ENCODE results near the gene MMP15. TPM values are rescaled to one million over a fixed set of nuclear protein-coding genes. Genes with fewer than 3 reads are reported as not detected.

MMP15 gene
- total and polyA plus RNA-seq, 8 donors, result 8.1 to 140 (median 22.2) TPM

- no peak for DNase-seq
- Histone ChIP-seq H3K27ac (no peak overlapping the region), H3K27me3 (no peaks in the 10 kb centered on the region), H3K9me3 (no peaks in the 10 kb centered on the region), H3K4me3 (no peak overlapping the region), H3K4me1 (peaks cover 20 to 60% (median 40%) of the 10 kb centered on the region in 4 donors), H3K36me3 (peaks cover 30 to 55% (median 47%) of the 10 kb centered on the region in 4 donors)
- 94 to 98% (median 96%) methylated on average over 34 to 35 of the region's 35 CpGs for WGBS, 5 donors
- intact Hi-C loops (cut with DNase I; ENCODE audit: low total_unique reads), result loop anchor here (5.0 kb wide), 1 partner anchor 95 kb away; no protein-coding TSS in a partner anchor
- TF ChIP-seq POLR2AphosphoS5 (IDR thresholded peaks at IDR 0.05) (no peak), EP300 (IDR thresholded peaks at IDR 0.05) (no peak), POLR2A (IDR thresholded peaks at IDR 0.05) (no peak), CTCF (IDR thresholded peaks at IDR 0.05) (no peak)
Measured at GRCh38 chr16:57997176-57997527, 28.4 kb upstream of the MMP15 start.

- TF ChIP-seq EP300 (IDR thresholded peaks at IDR 0.05), result no peak
- no peak for TF ChIP-seq POLR2A (IDR thresholded peaks at IDR 0.05)
- TF ChIP-seq POLR2AphosphoS5 (IDR thresholded peaks at IDR 0.05), result no peak
- TF ChIP-seq CTCF (IDR thresholded peaks at IDR 0.05), result no peak
- peaks cover 20 to 64% (median 43%) of the 10 kb centered on the region in 4 donors for H3K4me1 ChIP-seq
- WGBS, 5 donors, result 92 to 99% (median 96%) methylated on average over 26 to 36 of the region's 36 CpGs
- intact Hi-C loops (cut with DNase I; ENCODE audit: low total_unique reads), result loop anchor here (5.0 kb wide), 1 partner anchor 95 kb away; no protein-coding TSS in a partner anchor
- no peaks in the 10 kb centered on the region for H3K9me3 ChIP-seq
- H3K4me3 ChIP-seq, result peak overlapping the region in 1 of 4 donors; percentile 6
- no peaks in the 10 kb centered on the region for H3K27me3 ChIP-seq
- DNase-seq, result no peak
- peak overlapping the region in 2 of 5 donors; percentile 93 to 94 for H3K27ac ChIP-seq
- H3K36me3 ChIP-seq, result peaks cover 30 to 60% (median 51%) of the 10 kb centered on the region in 4 donors
Measured at GRCh38 chr16:57997528-57998265, 27.9 kb upstream of the MMP15 start.

- peak in 1 of 2 donors; percentile 46 for DNase-seq
- Histone ChIP-seq H3K36me3 (peaks cover 30 to 61% (median 57%) of the 10 kb centered on the region in 4 donors), H3K27me3 (no peaks in the 10 kb centered on the region), H3K9me3 (no peaks in the 10 kb centered on the region), H3K4me1 (peaks cover 20 to 64% (median 46%) of the 10 kb centered on the region in 4 donors), H3K27ac (peak overlapping the region in 2 of 5 donors; percentile 93 to 94), H3K4me3 (no peak overlapping the region)
- no peak for TF ChIP-seq CTCF (IDR thresholded peaks at IDR 0.05)
- TF ChIP-seq POLR2AphosphoS5 (IDR thresholded peaks at IDR 0.05), result no peak
- TF ChIP-seq EP300 (IDR thresholded peaks at IDR 0.05), result no peak
- TF ChIP-seq POLR2A (IDR thresholded peaks at IDR 0.05), result no peak
- intact Hi-C loops (cut with DNase I; ENCODE audit: low total_unique reads), result loop anchor here (5.0 kb wide), 1 partner anchor 96 kb away; no protein-coding TSS in a partner anchor
- 49 to 79% (median 64%) methylated on average over 7 to 8 of the region's 8 CpGs for WGBS, 5 donors
Measured at GRCh38 chr16:57998486-57998885, 27.1 kb upstream of the MMP15 start.

GRCh38 chr16:57998992-57999365 is 26.6 kb upstream of the MMP15 start:
- Histone ChIP-seq H3K36me3 (peaks cover 28 to 56% (median 53%) of the 10 kb centered on the region in 4 donors), H3K27me3 (no peaks in the 10 kb centered on the region), H3K27ac (peak overlapping the region in 4 of 5 donors; percentile 88 to 94 (median 92)), H3K4me1 (peaks cover 20 to 60% (median 46%) of the 10 kb centered on the region in 4 donors), H3K9me3 (no peaks in the 10 kb centered on the region), H3K4me3 (peak overlapping the region; percentile 60 to 84 (median 73))
- no peak for TF ChIP-seq POLR2A (IDR thresholded peaks at IDR 0.05)
- TF ChIP-seq EP300 (IDR thresholded peaks at IDR 0.05), result no peak
- 79 to 88% (median 83%) methylated on average over 3 of the region's 3 CpGs for WGBS, 5 donors
- intact Hi-C loops (cut with DNase I; ENCODE audit: low total_unique reads), result loop anchor here (5.0 kb wide), 1 partner anchor 97 kb away; no protein-coding TSS in a partner anchor
- DNase-seq, result no peak

All from stomach (tissue), 9 donors.